Esophagus muscularis mucosa (tissue), 4 donors: ENCODE measurements around the gene ASTN2. TPM values are rescaled to one million over a fixed set of nuclear protein-coding genes. Genes with fewer than 3 reads are reported as not detected.

Experiments used
- DNase-seq: peaks from one replicate; pipeline ENCODE4 v3.0.0-alpha.2; 2017; ENCODE audit errors: extremely low spot score
- H3K27ac ChIP-seq, 4 donors: fragments of 200-600 bp; sonication (generic); replicated peaks in 1 of 4; 1 replicate in 3 of 4; 2 replicates in 1 of 4; pipeline ENCODE4 v1.5.1; 2016 to 2019; ENCODE audit warnings: mild to moderate bottlenecking in 1 of 4
- H3K27me3 ChIP-seq, 4 donors: fragments of 200-600 bp; sonication (generic); one replicate each; pipeline versions ENCODE4 v1.5.1 to v1.6.0; 2016 to 2019
- H3K36me3 ChIP-seq, 4 donors: fragments of 200-600 bp; sonication (generic); one replicate each; pipeline ENCODE4 v1.5.1; 2016 to 2019
- H3K4me1 ChIP-seq, 4 donors: fragments of 200-600 bp; sonication (generic); one replicate each; pipeline ENCODE4 v1.5.1; 2016 to 2019
- H3K4me3 ChIP-seq, 4 donors: fragments of 200-600 bp; sonication (generic); 1 replicate in 2 of 4; 2 replicates in 2 of 4; pipeline ENCODE4 v1.5.1; 2016 to 2019; ENCODE audit warnings: mild to moderate bottlenecking in 4 of 4, moderate library complexity in 1 of 4
- H3K9me3 ChIP-seq, 4 donors: fragments of 200-600 bp; sonication (generic); 1 replicate in 3 of 4; 2 replicates in 1 of 4; pipeline ENCODE4 v1.5.1; 2016 to 2019
- CTCF ChIP-seq, 3 experiments: fragments of 200-600 bp in 2 of 3; fragments of 450-650 bp in 1 of 3; sonication (generic) in 2 of 3; IDR thresholded peaks; one replicate each; pipeline ENCODE4 v1.5.1; 2017 to 2019; ENCODE audit warnings: antibody characterized with exemption in 3 of 3, mild to moderate bottlenecking in 2 of 3, moderate library complexity in 1 of 3
- EP300 ChIP-seq: sonication (generic); formaldehyde crosslinking; IDR thresholded peaks from one replicate; pipeline ENCODE4 v1.6.1; 2017; ENCODE audit warnings: antibody characterized with exemption
- POLR2A ChIP-seq: fragments of 450-650 bp; IDR thresholded peaks from one replicate; pipeline ENCODE4 v1.6.1; 2017; ENCODE audit warnings: antibody characterized with exemption, moderate library complexity, mild to moderate bottlenecking, low read depth
- POLR2AphosphoS5 ChIP-seq, 2 donors: sonication (generic); formaldehyde crosslinking; IDR thresholded peaks; one replicate each; pipeline ENCODE4 v1.6.1; 2017; ENCODE audit warnings: antibody characterized with exemption in 2 of 2
- WGBS: methylation state at CpG from one replicate; pipeline ENCODE4 v1.1.5; 2018; 5-methylcytosine and 5-hydroxymethylcytosine counted together
- intact Hi-C: fragments of 100-400 bp; cut with DNase I; formaldehyde crosslinking; loops from one replicate; pipeline ENCODE4 v1.15.1; 2023
- total RNA-seq, 4 donors: library from RNA; depleted of rRNA; stranded (reverse); fragments of >200 nt; gene quantifications; one replicate each; pipeline versions ENCODE4 v1.1.0 to v1.2.1, GENCODE V29; 2016

Gene ASTN2
- total RNA-seq, 4 donors from 2014 or later, result 4.2 to 6.9 (median 5.5) TPM

- Histone ChIP-seq H3K36me3 (no peaks in the 10 kb centered on the region), H3K4me3 (no peak overlapping the region), H3K27ac (no peak overlapping the region), H3K4me1 (no peaks in the 10 kb centered on the region), H3K27me3 (peaks cover 0 to 4% (median 0%) of the 10 kb centered on the region in 4 donors), H3K9me3 (no peaks in the 10 kb centered on the region)
- WGBS, result 63% methylated on average over 1 of the region's 1 CpG
- intact Hi-C loops, result no loop called here
- no peak for DNase-seq
- TF ChIP-seq EP300 (no peak), POLR2AphosphoS5 (IDR thresholded peaks at IDR 0.05) (no peak), POLR2A (no peak), CTCF (IDR thresholded peaks at IDR 0.05) (no peak)
Observed at GRCh38 chr9:117101008-117101407, 313.8 kb downstream of the ASTN2 start.

GRCh38 chr9:117098331-117098730 is 316.5 kb downstream of the ASTN2 start:
- Histone ChIP-seq H3K27me3 (peaks cover 0 to 4% (median 0%) of the 10 kb centered on the region in 4 donors), H3K4me1 (peaks cover 0 to 16% (median 12%) of the 10 kb centered on the region in 4 donors), H3K9me3 (no peaks in the 10 kb centered on the region), H3K36me3 (no peaks in the 10 kb centered on the region), H3K4me3 (no peak overlapping the region), H3K27ac (no peak overlapping the region)
- intact Hi-C loops, result no loop called here
- 62% methylated on average over 3 of the region's 3 CpGs for WGBS
- DNase-seq, result no peak
- TF ChIP-seq POLR2AphosphoS5 (IDR thresholded peaks at IDR 0.05), result no peak
- TF ChIP-seq POLR2A, result no peak
- TF ChIP-seq CTCF (IDR thresholded peaks at IDR 0.05), result no peak
- TF ChIP-seq EP300, result no peak

- H3K27ac ChIP-seq, result no peak overlapping the region
- intact Hi-C loops, result no loop called here
- no peak overlapping the region for H3K4me3 ChIP-seq
- no peaks in the 10 kb centered on the region for H3K9me3 ChIP-seq
- DNase-seq, result no peak
- peaks cover 0 to 4% (median 0%) of the 10 kb centered on the region in 4 donors for H3K27me3 ChIP-seq
- WGBS, result 81% methylated on average over 3 of the region's 3 CpGs
- no peak for TF ChIP-seq CTCF (IDR thresholded peaks at IDR 0.05)
- TF ChIP-seq POLR2AphosphoS5 (IDR thresholded peaks at IDR 0.05), result no peak
- TF ChIP-seq EP300, result no peak
- TF ChIP-seq POLR2A, result no peak
- H3K4me1 ChIP-seq, result peaks cover 0 to 21% (median 12%) of the 10 kb centered on the region in 4 donors
- H3K36me3 ChIP-seq, result no peaks in the 10 kb centered on the region
Observed at GRCh38 chr9:117097761-117098160, 317.1 kb downstream of the ASTN2 start.

GRCh38 chr9:117096138-117096537 is 318.7 kb downstream of the ASTN2 start:
- no peaks in the 10 kb centered on the region for H3K36me3 ChIP-seq
- intact Hi-C loops, result no loop called here
- no peak for DNase-seq
- H3K9me3 ChIP-seq, result no peaks in the 10 kb centered on the region
- TF ChIP-seq EP300, result no peak
- no peak for TF ChIP-seq POLR2A
- TF ChIP-seq POLR2AphosphoS5 (IDR thresholded peaks at IDR 0.05), result no peak
- TF ChIP-seq CTCF (IDR thresholded peaks at IDR 0.05), result no peak
- H3K27me3 ChIP-seq, result no peaks in the 10 kb centered on the region
- H3K4me3 ChIP-seq, result no peak overlapping the region
- WGBS, result 92% methylated on average over 1 of the region's 1 CpG
- no peak overlapping the region for H3K27ac ChIP-seq
- peaks cover 0 to 23% (median 15%) of the 10 kb centered on the region in 4 donors for H3K4me1 ChIP-seq

GRCh38 chr9:117095081-117095480 is 319.8 kb downstream of the ASTN2 start:
- Histone ChIP-seq H3K4me1 (peaks cover 0 to 23% (median 15%) of the 10 kb centered on the region in 4 donors), H3K27me3 (no peaks in the 10 kb centered on the region), H3K36me3 (no peaks in the 10 kb centered on the region), H3K9me3 (no peaks in the 10 kb centered on the region), H3K27ac (no peak overlapping the region), H3K4me3 (no peak overlapping the region)
- intact Hi-C loops, result no loop called here
- DNase-seq, result no peak
- TF ChIP-seq POLR2A, result no peak
- no peak for TF ChIP-seq POLR2AphosphoS5 (IDR thresholded peaks at IDR 0.05)
- TF ChIP-seq EP300, result no peak
- 36% methylated on average over 2 of the region's 2 CpGs for WGBS
